ENCODE data around the gene FALEC. TPM values are rescaled to one million over a fixed set of nuclear protein-coding genes. Genes with fewer than 3 reads are reported as not detected.

The FALEC gene
- total RNA-seq, 1 donor from 2014 or later, result not detected

- Histone ChIP-seq H3K27me3 (ENCODE audit: control insufficient read depth, insufficient read depth, low read length) (no peaks in the 10 kb centered on the region), H3K36me3 (ENCODE audit: control insufficient read depth, insufficient read depth, low read length) (peaks cover 9% of the 10 kb centered on the region), H3K4me3 (ENCODE audit: low read depth, low read length) (no peak overlapping the region)
- DNase-seq (ENCODE audit: low read depth) (no peak), FAIRE-seq (no peak)
- no peak for TF ChIP-seq CTCF (IDR thresholded peaks at IDR 0.05; ENCODE audit: insufficient read depth, low read length, severe bottlenecking)
These were observed 66.8 kb downstream of the FALEC start for GRCh38 chr1:150582371-150582770.

Other genes starting within 250 kb of the FALEC start
- 148 and 170 TPM in 2 replicates for gene APH1A, start 246.7 kb upstream of the FALEC start, total RNA-seq
- gene C1orf54, start 243.0 kb upstream of the FALEC start, total RNA-seq, result 0.53 and 1.3 TPM in 2 replicates
- gene CIART, start 233.2 kb upstream of the FALEC start, total RNA-seq, result 2.9 and 6.4 TPM in 2 replicates
- gene MRPS21, start 221.9 kb upstream of the FALEC start, total RNA-seq, result 49.5 and 53.5 TPM in 2 replicates
- gene PRPF3, start 194.2 kb upstream of the FALEC start, total RNA-seq, result 30.0 and 33.2 TPM in 2 replicates
- 4.5 and 6.4 TPM in 2 replicates for gene RPRD2, start 151.6 kb upstream of the FALEC start, total RNA-seq
- 14.5 and 18.1 TPM in 2 replicates for gene TARS2, start 28.3 kb upstream of the FALEC start, total RNA-seq
- gene ECM1, start 7.6 kb upstream of the FALEC start, total RNA-seq, result 5.5 and 5.8 TPM in 2 replicates
- gene ADAMTSL4, start 33.7 kb downstream of the FALEC start, total RNA-seq, result 1.2 and 1.6 TPM in 2 replicates
- 247 and 280 TPM in 2 replicates for gene MCL1, start 63.9 kb downstream of the FALEC start, total RNA-seq
- gene ENSA, start 113.9 kb downstream of the FALEC start, total RNA-seq, result 123 and 124 TPM in 2 replicates
- 10.8 and 13.1 TPM in 2 replicates for gene GOLPH3L, start 181.4 kb downstream of the FALEC start, total RNA-seq
- 1.8 and 4.1 TPM in 2 replicates for gene HORMAD1, start 205.1 kb downstream of the FALEC start, total RNA-seq

Data from bronchial epithelial cell (primary cell).